Stimulated activated CD4-positive, alpha-beta T cell treated with anti-CD3 and anti-CD28 coated beads, Interleukin-4, amount 100 ng/mL, for 24 hours (primary cell): ENCODE data around the gene EPB41L1.
A peak's percentile ranks its signal among the peaks of the same experiment; 100 is the strongest.

ENCODE experiments used
- DNase-seq: peaks from one replicate; pipeline ENCODE4 v3.0.0-alpha.2; 2020

Gene EPB41L1

DNA sequence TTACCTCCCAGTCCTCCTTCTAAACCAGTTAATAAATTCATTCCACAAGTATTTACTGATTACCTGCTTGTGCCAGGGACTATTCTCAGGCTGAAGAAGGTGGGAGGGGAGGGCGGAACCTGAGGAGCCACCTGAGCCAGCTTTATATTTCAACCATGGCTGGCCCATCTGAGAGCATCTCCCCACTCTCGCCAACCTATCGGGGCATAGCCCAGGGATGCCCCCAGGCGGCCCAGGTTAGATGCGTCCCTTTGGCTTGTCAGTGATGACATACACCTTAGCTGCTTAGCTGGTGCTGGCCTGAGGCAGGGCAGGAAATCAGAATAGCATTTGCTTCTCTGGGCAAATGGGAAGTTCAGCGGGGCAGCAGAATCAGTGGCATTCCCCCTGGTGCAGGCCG is 76.8 kb downstream of the EPB41L1 start:
- no peak for DNase-seq

GRCh38 chr20:36234771-36235320 is 80.3 kb downstream of the EPB41L1 start:
- no peak for DNase-seq

- peak; percentile 84 for DNase-seq
Measured at GRCh38 chr20:36235892-36236785, 81.6 kb downstream of the EPB41L1 start, which contains the start of gene AAR2. Gene AAR2 (plus strand): TSS chr20:36236478. CDS start chr20:36239869, 3,391 bp downstream.

GRCh38 chr20:36236786-36237121 is 82.2 kb downstream of the EPB41L1 start:
- DNase-seq: no peak

GRCh38 chr20:36237477-36237876 is 82.9 kb downstream of the EPB41L1 start:
- no peak for DNase-seq

DNA sequence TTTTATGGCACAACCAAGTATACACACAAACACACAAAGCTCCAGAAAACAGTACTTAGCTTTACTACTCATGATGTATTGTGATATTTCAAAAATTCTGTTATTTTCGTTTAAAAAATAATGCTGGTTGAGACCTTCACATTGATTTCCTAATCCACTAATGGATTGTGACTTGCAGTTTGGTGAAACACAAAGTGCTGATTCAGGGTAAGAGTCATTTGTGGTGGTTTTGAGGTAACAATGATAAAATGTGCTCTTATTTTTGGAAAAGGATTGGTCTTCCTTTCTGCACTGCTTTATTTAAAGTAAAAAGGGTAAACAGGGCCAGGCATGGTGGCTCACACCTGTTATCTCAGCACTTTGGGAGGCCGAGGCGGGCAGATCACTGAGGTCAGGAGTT is 83.6 kb downstream of the EPB41L1 start:
- no peak for DNase-seq

GRCh38 chr20:36238760-36239159 is 84.2 kb downstream of the EPB41L1 start:
- no peak for DNase-seq

DNA sequence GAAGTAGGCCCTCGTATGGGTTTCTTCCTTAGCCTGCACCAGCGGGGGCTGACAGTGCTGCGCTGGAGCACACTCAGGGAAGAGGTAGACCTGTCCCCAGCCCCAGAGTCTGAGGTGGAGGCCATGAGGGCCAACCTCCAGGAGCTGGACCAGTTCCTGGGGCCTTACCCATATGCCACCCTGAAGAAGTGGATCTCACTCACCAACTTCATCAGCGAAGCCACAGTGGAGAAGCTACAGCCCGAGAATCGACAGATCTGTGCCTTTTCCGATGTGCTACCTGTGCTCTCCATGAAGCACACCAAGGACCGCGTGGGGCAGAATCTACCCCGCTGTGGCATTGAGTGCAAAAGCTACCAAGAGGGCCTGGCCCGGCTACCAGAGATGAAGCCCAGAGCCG is 85.5 kb downstream of the EPB41L1 start:
- no peak for DNase-seq

DNA sequence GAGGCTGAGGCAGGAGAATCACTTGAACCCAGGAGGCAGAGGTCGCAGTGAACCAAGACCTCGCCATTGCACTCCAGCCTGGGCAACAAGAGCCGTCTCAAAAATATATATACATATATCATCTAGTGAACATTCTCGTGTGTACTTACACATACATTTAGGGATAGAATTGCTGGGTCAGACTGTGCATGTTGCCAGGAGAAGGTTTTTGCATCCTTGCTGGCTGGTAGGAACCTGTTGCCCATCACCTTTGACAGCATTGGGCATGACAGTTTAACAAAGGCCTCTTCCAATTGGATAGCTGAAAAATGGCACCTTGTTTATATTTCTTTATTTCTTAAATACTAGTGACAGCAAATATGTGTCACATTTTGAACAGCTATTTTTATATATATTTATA is 87.1 kb downstream of the EPB41L1 start:
- no peak for DNase-seq

DNA sequence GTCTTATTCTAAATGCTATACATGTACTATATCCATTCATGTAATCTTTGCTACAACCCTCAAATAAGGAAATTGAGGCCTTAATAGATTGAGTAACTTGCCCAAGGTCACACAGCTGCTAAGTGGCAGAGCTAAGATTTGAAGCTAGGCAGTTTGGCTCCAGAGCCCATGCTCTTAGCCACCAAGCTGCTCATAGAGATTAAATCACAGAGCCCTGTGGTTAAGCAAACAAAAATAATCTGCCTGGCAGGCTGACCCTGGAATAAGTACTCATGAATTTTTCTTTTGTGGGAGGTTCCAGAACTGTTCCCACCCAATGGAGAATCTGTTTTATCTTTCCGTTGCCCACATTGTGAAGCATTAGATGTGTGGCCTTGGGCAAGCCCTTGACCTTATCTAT is 89.2 kb downstream of the EPB41L1 start:
- no peak for DNase-seq

- no peak for DNase-seq
Measured at GRCh38 chr20:36246401-36246800, 91.9 kb downstream of the EPB41L1 start.

DNA sequence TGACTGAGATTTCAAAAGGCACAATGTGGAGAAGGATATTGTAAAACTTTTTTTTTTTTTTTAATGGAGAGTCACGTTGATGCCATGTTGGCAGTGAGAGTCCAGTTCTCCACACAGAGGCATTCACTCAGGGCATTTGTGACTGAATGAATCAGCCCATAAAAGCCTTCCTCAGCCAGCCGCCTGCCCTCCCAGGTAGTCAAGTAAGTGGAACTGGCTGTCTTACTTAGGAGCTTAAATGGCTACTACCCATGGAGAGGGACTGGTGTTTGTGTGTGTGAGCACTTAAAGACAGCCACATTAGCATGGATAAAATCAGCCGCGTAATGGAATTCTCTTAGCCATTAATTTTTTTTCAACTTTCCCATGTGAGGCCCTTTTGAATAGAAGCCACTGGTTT is 94.3 kb downstream of the EPB41L1 start:
- no peak for DNase-seq

- DNase-seq: no peak
Measured at GRCh38 chr20:36249450-36249849, 94.9 kb downstream of the EPB41L1 start.

GRCh38 chr20:36251426-36251825 is 96.9 kb downstream of the EPB41L1 start:
- DNase-seq: no peak

- no peak for DNase-seq
Measured at GRCh38 chr20:36252511-36252910, 98.0 kb downstream of the EPB41L1 start.

GRCh38 chr20:36253036-36253435 is 98.5 kb downstream of the EPB41L1 start:
- no peak for DNase-seq

GRCh38 chr20:36254076-36254475 is 99.5 kb downstream of the EPB41L1 start:
- DNase-seq: no peak

GRCh38 chr20:36255445-36255844 is 100.9 kb downstream of the EPB41L1 start:
- no peak for DNase-seq

GRCh38 chr20:36259177-36260061 is 104.9 kb downstream of the EPB41L1 start:
- no peak for DNase-seq

GRCh38 chr20:36260316-36260715 is 105.8 kb downstream of the EPB41L1 start:
- DNase-seq: no peak

GRCh38 chr20:36261389-36262105 is 107.0 kb downstream of the EPB41L1 start:
- no peak for DNase-seq

- DNase-seq: no peak
Measured at GRCh38 chr20:36262440-36262839, 107.9 kb downstream of the EPB41L1 start.
